ENCODE data around the gene PIK3C2G. TPM values are rescaled to one million over a fixed set of nuclear protein-coding genes. Genes with fewer than 3 reads are reported as not detected.

Gene PIK3C2G
- total RNA-seq, 1 experiment from 2014 or later = not detected

GRCh38 chr12:18422871-18423270, 161.6 kb downstream of the PIK3C2G start:
- Histone ChIP-seq H3K36me3 (no peaks in the 10 kb centered on the region), H3K27ac (no peak overlapping the region), H3K9me3 (replicated peaks) (no peaks in the 10 kb centered on the region), H3K4me1 (replicated peaks) (peaks cover 25% of the 10 kb centered on the region), H3K27me3 (replicated peaks) (no peaks in the 10 kb centered on the region), H3K4me3 (no peak overlapping the region)
- DNase-seq (ENCODE audit: low read depth in 1 of 2, low spot score in 2 of 2) = peak in 1 of 2 experiments; percentile 43

- Histone ChIP-seq H3K9me3 (replicated peaks) (no peaks in the 10 kb centered on the region), H3K4me3 (no peak overlapping the region), H3K4me1 (replicated peaks) (peaks cover 25% of the 10 kb centered on the region), H3K36me3 (no peaks in the 10 kb centered on the region), H3K27me3 (replicated peaks) (no peaks in the 10 kb centered on the region), H3K27ac (no peak overlapping the region)
- DNase-seq (ENCODE audit: low read depth in 1 of 2, low spot score in 2 of 2) = no peak
These were observed 163.5 kb downstream of the PIK3C2G start for GRCh38 chr12:18424857-18425256.

- H3K36me3 ChIP-seq = no peaks in the 10 kb centered on the region
- no peaks in the 10 kb centered on the region for H3K27me3 ChIP-seq (replicated peaks)
- no peak overlapping the region for H3K4me3 ChIP-seq
- H3K27ac ChIP-seq = no peak overlapping the region
- peaks cover 14% of the 10 kb centered on the region for H3K4me1 ChIP-seq (replicated peaks)
- H3K9me3 ChIP-seq (replicated peaks) = no peaks in the 10 kb centered on the region
- no peak for DNase-seq (ENCODE audit: low read depth in 1 of 2, low spot score in 2 of 2)
These were observed 166.2 kb downstream of the PIK3C2G start for GRCh38 chr12:18427520-18427919.

- Histone ChIP-seq H3K4me3 (no peak overlapping the region), H3K27ac (no peak overlapping the region), H3K27me3 (replicated peaks) (no peaks in the 10 kb centered on the region), H3K36me3 (no peaks in the 10 kb centered on the region), H3K9me3 (replicated peaks) (no peaks in the 10 kb centered on the region), H3K4me1 (replicated peaks) (0 out of 2 replicates have a peak, but pooled peaks cover 6% of the 10 kb centered on the region)
- no peak for DNase-seq (ENCODE audit: low read depth in 1 of 2, low spot score in 2 of 2)
These were observed 167.1 kb downstream of the PIK3C2G start for GRCh38 chr12:18428416-18428815.

GRCh38 chr12:18429366-18429765, 168.0 kb downstream of the PIK3C2G start:
- no peaks in the 10 kb centered on the region for H3K9me3 ChIP-seq (replicated peaks)
- DNase-seq (ENCODE audit: low read depth in 1 of 2, low spot score in 2 of 2) = no peak
- H3K27me3 ChIP-seq (replicated peaks) = no peaks in the 10 kb centered on the region
- H3K4me3 ChIP-seq = no peak overlapping the region
- no peaks in the 10 kb centered on the region for H3K4me1 ChIP-seq (replicated peaks)
- no peak overlapping the region for H3K27ac ChIP-seq
- no peaks in the 10 kb centered on the region for H3K36me3 ChIP-seq

GRCh38 chr12:18430425-18431048, 169.2 kb downstream of the PIK3C2G start:
- Histone ChIP-seq H3K27me3 (replicated peaks) (no peaks in the 10 kb centered on the region), H3K36me3 (no peaks in the 10 kb centered on the region), H3K4me3 (no peak overlapping the region), H3K27ac (no peak overlapping the region), H3K9me3 (replicated peaks) (no peaks in the 10 kb centered on the region), H3K4me1 (replicated peaks) (no peaks in the 10 kb centered on the region)
- peak in 1 of 2 experiments; percentile 7 for DNase-seq (ENCODE audit: low read depth in 1 of 2, low spot score in 2 of 2)

GRCh38 chr12:18431771-18432170, 170.5 kb downstream of the PIK3C2G start:
- Histone ChIP-seq H3K36me3 (no peaks in the 10 kb centered on the region), H3K4me3 (no peak overlapping the region), H3K9me3 (replicated peaks) (no peaks in the 10 kb centered on the region), H3K27me3 (replicated peaks) (no peaks in the 10 kb centered on the region), H3K4me1 (replicated peaks) (no peaks in the 10 kb centered on the region), H3K27ac (no peak overlapping the region)
- DNase-seq (ENCODE audit: low read depth in 1 of 2, low spot score in 2 of 2) = no peak

GRCh38 chr12:18432206-18432605, 170.9 kb downstream of the PIK3C2G start:
- H3K4me1 ChIP-seq (replicated peaks) = no peaks in the 10 kb centered on the region
- no peak overlapping the region for H3K4me3 ChIP-seq
- H3K27ac ChIP-seq = no peak overlapping the region
- no peaks in the 10 kb centered on the region for H3K9me3 ChIP-seq (replicated peaks)
- H3K27me3 ChIP-seq (replicated peaks) = no peaks in the 10 kb centered on the region
- DNase-seq (ENCODE audit: low read depth in 1 of 2, low spot score in 2 of 2) = no peak
- no peaks in the 10 kb centered on the region for H3K36me3 ChIP-seq

- no peak for DNase-seq (ENCODE audit: low read depth in 1 of 2, low spot score in 2 of 2)
- Histone ChIP-seq H3K4me3 (no peak overlapping the region), H3K36me3 (no peaks in the 10 kb centered on the region), H3K9me3 (replicated peaks) (no peaks in the 10 kb centered on the region), H3K27me3 (replicated peaks) (no peaks in the 10 kb centered on the region), H3K4me1 (replicated peaks) (no peaks in the 10 kb centered on the region), H3K27ac (no peak overlapping the region)
These were observed 174.9 kb downstream of the PIK3C2G start for GRCh38 chr12:18436170-18436569.

- no peaks in the 10 kb centered on the region for H3K9me3 ChIP-seq (replicated peaks)
- no peak overlapping the region for H3K27ac ChIP-seq
- no peaks in the 10 kb centered on the region for H3K27me3 ChIP-seq (replicated peaks)
- no peak overlapping the region for H3K4me3 ChIP-seq
- DNase-seq (ENCODE audit: low read depth in 1 of 2, low spot score in 2 of 2) = no peak
- H3K4me1 ChIP-seq (replicated peaks) = no peaks in the 10 kb centered on the region
- no peaks in the 10 kb centered on the region for H3K36me3 ChIP-seq
These were observed 178.2 kb downstream of the PIK3C2G start for GRCh38 chr12:18439541-18439940.

GRCh38 chr12:18443768-18444437, 182.6 kb downstream of the PIK3C2G start:
- no peak for DNase-seq (ENCODE audit: low read depth in 1 of 2, low spot score in 2 of 2)
- Histone ChIP-seq H3K27ac (no peak overlapping the region), H3K4me1 (replicated peaks) (no peaks in the 10 kb centered on the region)

GRCh38 chr12:18446061-18446644, 184.8 kb downstream of the PIK3C2G start:
- Histone ChIP-seq H3K27ac (no peak overlapping the region), H3K4me3 (no peak overlapping the region)

More at GRCh38 chr12:18443768-18444437, 182.6 kb downstream of the PIK3C2G start:
- H3K36me3 ChIP-seq = no peaks in the 10 kb centered on the region
- H3K4me3 ChIP-seq = no peak overlapping the region
- no peaks in the 10 kb centered on the region for H3K9me3 ChIP-seq (replicated peaks)
- no peaks in the 10 kb centered on the region for H3K27me3 ChIP-seq (replicated peaks)

GRCh38 chr12:18454330-18454729, 193.0 kb downstream of the PIK3C2G start:
- Histone ChIP-seq H3K9me3 (replicated peaks) (no peaks in the 10 kb centered on the region), H3K27me3 (replicated peaks) (no peaks in the 10 kb centered on the region), H3K4me1 (replicated peaks) (no peaks in the 10 kb centered on the region), H3K4me3 (no peak overlapping the region), H3K27ac (no peak overlapping the region), H3K36me3 (no peaks in the 10 kb centered on the region)
- no peak for DNase-seq (ENCODE audit: low read depth in 1 of 2, low spot score in 2 of 2)

More at GRCh38 chr12:18446061-18446644, 184.8 kb downstream of the PIK3C2G start:
- H3K36me3 ChIP-seq = no peaks in the 10 kb centered on the region
- H3K4me1 ChIP-seq (replicated peaks) = no peaks in the 10 kb centered on the region
- no peaks in the 10 kb centered on the region for H3K27me3 ChIP-seq (replicated peaks)
- no peaks in the 10 kb centered on the region for H3K9me3 ChIP-seq (replicated peaks)
- DNase-seq (ENCODE audit: low read depth in 1 of 2, low spot score in 2 of 2) = no peak

- no peaks in the 10 kb centered on the region for H3K4me1 ChIP-seq (replicated peaks)
- no peak for DNase-seq (ENCODE audit: low read depth in 1 of 2, low spot score in 2 of 2)
- H3K36me3 ChIP-seq = no peaks in the 10 kb centered on the region
- no peak overlapping the region for H3K4me3 ChIP-seq
- H3K27me3 ChIP-seq (replicated peaks) = no peaks in the 10 kb centered on the region
- H3K27ac ChIP-seq = no peak overlapping the region
- H3K9me3 ChIP-seq (replicated peaks) = no peaks in the 10 kb centered on the region
These were observed 195.0 kb downstream of the PIK3C2G start for GRCh38 chr12:18456344-18456743.

Measured in SJSA1 (cell line).